Hindlimb muscle (tissue), 1 donor: Measurements from ENCODE around the gene STAG3. TPM values are rescaled to one million over a fixed set of nuclear protein-coding genes. Genes with fewer than 3 reads are reported as not detected.
"Not testable (repeated sequence)": the region's sequence is repeated elsewhere in the genome, so short reads cannot be mapped to it uniquely, and the experiment has no call there.

Source experiments
- DNase-seq: peaks from one replicate; pipeline ENCODE4 v3.0.0-alpha.2; 2013
- polyA plus RNA-seq: library from polyadenylated mRNA; unstranded; fragments of 120-200 nt; gene quantifications from one replicate; pipeline ENCODE4 v1.2.1, GENCODE V29; 2013; ENCODE audit not compliant: insufficient read length

The STAG3 gene
- polyA plus RNA-seq, 1 donor, result 25.7 TPM

DNA sequence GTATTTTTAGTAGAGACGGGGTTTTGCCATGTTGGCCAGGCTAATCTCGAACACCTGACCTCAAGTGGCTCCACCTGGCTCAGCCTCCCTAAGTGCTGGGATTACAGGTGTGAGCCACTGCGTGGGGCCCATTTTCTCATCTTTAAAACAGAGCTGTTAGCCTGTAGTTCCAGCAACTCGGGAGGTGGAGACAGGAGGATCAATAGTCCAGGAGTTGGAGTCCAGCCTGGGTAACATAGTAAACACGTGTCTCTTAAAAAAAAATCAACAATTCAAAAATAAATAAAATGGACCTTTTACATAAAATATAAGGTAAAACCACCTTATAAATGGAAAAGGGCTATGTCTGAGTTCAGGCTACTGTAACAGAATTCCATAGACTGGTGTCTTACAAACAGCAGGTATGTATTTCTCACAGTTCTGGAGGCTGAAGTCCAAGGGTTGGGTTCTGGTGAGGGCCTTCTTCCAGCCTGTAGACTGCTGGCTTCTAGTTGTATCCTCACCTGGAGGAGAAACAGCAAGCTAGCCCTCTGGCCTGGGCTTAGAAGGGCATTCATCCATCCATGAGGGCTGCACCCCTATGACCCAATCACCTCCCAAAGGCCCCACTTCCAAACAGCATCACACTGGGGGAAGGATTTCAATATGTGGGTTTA, 35.0 kb downstream of the STAG3 start:
- no peak for DNase-seq

DNA sequence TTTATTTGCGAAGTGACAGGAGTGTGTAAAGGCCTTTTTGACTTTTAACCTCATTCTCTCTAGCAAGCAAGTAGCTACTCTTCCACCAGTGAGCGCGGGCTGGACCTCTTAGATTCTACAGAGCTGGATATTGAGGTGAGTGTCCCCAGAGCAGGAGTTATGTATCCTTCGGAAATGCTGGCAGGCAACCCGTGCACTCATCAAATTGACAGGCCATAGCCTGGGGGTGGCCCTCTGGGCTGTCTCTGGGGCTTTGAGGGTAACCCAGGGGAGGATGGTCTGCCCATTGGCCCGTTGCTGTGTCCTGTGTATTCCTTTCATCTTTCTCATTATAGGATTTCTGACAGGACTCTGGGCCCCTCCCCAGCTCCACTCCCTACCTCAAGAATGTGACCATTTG, 36.0 kb downstream of the STAG3 start:
- no peak for DNase-seq

DNA sequence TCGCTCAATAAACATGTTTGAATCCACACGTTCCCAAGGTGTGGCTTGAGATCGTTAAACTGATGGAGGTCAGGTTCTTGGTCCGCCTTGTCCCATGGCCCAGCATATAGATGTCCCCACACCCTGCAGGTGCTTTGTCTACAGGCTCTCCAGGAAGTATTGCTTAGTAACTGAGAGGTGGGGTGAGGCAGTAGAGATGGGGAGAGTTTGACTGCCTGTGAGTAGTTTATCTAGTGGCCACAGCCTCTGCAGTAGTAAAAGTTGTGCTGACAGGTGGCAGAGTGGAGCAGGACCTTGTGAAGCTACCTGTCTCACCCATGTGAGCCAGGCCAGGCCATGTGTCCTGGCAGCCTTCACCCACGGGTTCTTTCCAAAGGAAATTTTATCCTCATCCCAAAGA, 36.6 kb downstream of the STAG3 start:
- not testable (repeated sequence) for DNase-seq

DNA sequence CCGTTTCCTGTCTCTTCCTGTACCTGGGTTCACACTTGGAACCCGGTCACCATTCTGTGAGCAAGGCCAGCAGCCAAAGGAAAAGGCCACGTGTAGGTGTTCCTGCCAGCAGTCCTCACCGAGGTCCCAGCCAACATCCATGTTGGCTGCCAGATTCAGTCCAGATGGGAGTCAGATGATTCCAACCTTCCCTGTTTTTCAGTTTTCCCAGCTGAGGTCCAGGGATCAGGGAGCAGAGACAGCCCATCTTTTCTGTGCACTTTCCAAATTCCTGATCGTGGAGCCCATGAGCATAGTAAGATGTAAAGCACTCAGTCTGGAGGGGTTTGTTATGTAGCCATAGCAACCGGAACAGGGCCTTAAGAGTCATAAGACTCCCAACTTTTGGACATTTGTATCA, 38.2 kb downstream of the STAG3 start:
- DNase-seq, result peak; percentile 89

DNA sequence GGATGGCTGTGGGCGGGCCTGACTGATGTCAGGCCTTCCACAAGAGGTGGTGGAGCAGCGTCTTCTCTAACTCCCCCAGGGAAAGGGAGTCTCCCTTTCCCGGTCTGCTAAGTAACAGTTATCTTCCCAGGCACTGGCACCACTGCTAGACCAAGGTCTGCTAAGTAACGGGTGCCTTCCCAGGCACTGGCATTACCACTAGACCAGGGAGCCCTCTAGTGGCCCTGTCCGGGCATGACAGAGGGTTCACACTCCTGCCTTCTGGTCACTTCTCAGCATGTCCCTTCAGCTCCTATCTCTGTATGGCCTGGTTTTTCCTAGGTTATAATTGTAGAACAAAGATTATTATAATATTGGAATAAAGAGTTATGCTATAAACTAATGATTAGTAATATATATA, 40.2 kb downstream of the STAG3 start:
- DNase-seq, result not testable (repeated sequence)

DNA sequence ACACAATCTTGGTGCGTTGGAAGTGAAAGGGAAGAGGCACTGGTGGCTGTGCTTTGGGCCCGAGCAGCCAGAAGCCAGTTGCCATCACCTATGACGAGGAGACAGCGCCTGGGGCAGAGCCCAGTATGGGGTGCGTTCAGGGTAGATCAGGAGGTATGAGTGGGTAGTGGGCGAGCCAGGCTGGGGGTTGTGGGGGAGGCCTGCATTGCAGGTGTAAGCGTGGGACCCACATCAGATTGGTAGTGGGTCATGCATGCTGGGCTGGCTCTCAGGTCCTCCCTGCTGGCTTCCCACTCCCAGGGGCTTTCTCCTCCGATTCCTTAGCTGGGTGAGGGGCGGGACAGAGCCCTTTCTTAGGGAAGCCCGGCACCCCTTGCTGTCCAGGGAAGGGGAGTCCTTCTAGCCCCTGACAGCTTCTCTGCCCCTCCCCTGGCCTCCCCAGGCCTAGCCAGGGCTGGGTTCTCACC, 41.6 kb downstream of the STAG3 start:
- DNase-seq, result no peak

DNA sequence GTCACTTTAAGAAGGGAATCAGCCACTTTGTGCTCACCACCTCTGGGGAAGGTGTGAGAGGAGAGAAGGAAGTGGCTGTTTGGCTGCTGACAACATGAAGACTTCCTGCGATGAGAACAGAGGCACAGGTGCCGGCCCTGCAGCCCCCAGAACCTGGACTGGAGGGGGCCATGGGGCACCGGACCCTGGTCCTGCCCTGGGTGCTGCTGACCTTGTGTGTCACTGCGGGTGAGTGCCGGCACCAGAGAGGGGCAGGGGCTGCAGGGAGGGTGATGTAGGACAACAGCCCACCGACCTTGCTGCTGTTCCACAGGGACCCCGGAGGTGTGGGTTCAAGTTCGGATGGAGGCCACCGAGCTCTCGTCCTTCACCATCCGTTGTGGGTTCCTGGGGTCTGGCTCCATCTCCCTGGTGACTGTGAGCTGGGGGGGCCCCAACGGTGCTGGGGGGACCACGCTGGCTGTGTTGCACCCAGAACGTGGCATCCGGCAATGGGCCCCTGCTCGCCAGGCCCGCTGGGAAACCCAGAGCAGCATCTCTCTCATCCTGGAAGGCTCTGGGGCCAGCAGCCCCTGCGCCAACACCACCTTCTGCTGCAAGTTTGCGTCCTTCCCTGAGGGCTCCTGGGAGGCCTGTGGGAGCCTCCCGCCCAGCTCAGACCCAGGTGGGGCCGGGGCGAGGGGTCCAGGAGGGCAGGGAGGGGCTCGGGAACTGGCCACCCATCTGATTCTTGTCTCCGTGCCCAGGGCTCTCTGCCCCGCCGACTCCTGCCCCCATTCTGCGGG, 42.3 kb downstream of the STAG3 start, which contains the start of gene PVRIG:
TSS of gene PVRIG (plus strand) at position 149 of the 785 bp plus-strand sequence. CDS start at position 171, 22 bp downstream.
- DNase-seq, result not testable (repeated sequence)

DNA sequence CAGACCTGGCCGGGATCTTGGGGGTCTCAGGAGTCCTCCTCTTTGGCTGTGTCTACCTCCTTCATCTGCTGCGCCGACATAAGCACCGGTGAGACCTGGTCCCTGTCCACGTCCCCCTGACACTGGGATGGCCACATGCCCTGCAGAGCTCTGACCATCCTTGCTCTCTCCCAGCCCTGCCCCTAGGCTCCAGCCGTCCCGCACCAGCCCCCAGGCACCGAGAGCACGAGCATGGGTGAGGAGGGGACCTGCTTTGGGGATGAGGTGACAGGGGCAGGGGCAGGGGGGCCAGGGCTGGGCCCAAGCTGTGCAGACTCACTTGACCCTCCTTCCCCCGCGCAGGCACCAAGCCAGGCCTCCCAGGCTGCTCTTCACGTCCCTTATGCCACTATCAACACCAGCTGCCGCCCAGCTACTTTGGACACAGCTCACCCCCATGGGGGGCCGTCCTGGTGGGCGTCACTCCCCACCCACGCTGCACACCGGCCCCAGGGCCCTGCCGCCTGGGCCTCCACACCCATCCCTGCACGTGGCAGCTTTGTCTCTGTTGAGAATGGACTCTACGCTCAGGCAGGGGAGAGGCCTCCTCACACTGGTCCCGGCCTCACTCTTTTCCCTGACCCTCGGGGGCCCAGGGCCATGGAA, 43.0 kb downstream of the STAG3 start:
- DNase-seq, result no peak

DNA sequence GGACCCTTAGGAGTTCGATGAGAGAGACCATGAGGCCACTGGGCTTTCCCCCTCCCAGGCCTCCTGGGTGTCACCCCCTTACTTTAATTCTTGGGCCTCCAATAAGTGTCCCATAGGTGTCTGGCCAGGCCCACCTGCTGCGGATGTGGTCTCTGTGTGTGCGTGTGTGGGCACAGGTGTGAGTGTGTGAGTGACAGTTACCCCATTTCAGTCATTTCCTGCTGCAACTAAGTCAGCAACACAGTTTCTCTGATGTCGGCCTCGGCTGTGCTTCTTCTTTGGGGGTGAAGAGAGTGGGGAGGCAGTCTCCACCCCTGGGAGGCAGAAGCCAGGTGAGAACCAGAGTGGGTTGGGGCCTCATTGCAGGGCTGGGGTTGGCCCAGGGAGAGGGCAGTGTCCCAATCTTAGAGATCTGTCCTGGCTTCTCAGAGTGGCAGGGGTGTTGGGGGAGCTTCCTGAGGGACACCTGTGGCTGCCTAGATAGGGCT, 43.6 kb downstream of the STAG3 start:
- no peak for DNase-seq

DNA sequence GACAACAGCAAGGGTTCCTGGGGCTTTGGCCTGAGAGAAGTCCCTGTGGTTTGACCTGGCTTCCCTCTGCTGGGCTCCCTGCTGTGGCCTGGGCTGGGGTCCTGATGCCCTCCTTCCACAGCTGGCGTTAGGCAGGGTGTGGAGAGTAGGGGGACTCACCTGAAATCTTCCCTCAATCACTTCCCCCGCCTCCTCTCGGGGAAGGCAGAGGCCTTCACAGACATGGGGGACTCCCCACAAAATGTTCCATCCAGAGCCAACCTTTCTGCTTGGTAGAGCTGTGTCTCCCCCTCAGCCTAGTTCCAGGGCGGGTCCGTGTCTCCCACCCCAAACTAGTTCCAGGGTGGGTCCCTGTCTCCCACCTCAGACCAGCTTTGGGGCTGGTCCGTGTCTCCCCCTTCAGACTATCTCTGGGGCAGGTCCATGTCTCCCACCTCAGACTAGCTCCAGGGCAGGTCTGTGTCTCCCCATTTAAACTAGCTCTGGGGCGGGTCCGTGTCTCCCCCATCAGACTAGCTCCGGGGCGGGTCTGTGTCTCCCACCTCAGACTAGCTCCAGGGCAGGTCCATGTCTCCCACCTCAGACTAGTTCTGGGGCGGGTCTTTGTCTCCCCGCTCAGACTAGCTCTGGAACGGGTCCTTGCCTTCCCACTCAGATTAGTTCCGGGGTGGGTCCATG, 44.2 kb downstream of the STAG3 start:
- no peak for DNase-seq

DNA sequence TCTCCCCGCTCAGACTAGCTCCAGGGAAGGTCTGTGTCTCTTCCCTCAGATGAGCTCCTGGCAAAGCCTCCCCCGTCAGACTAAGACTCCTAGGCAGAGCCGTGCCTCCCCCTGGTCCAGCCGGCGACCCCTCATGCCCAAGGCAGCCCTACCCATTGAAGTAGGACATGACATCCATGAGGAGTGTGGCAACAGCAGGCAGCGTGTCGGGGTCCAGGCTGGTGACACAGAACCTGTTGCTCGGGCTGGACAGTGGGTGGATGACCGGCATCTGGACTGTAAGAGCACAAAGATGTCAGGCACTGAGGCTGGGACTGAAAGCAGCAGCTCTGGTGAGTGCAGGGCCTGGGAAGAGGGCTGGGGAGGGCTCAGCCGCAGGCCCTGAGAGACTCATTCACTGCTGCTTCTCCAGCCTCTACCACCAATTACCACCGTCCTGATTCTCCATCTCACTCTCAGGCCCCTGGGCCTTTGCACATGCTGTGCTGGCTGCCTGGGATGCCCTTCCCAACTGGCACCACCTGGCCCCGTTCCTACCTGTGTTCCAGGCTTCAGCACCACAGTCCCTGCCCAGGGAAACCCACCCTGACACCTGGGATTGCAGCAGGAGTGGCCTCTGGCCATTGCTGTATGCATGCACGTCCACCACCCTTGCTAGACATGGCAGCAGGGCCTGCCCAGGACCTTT, 44.9 kb downstream of the STAG3 start:
- DNase-seq, result no peak

DNA sequence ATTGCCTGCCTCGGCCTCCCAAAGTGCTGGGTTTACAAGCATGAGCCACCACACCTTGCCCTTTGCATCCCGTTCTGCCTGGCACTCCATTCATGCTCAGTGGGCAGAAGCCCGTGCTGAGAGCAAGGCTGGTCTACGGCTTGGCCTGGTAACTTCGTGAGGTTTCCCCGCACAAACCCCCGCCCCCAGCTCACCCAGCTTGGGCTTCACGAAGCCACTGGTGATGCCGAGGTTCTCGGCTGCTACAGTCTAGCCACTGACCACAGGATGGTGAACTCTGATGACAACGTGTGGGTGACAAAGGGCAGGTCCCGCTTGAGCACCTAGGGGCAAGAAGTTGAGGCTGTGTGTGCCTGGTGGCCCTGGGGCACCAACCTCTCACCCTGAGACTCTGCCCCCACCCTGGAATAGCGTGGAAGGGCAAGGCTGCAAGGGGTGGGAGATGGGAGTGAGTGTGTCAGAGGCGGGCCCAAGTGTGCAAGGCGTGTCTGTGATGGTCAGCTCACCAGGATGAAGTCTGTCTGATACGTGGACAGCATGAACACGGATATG, 45.7 kb downstream of the STAG3 start:
- DNase-seq, result not testable (repeated sequence)

DNA sequence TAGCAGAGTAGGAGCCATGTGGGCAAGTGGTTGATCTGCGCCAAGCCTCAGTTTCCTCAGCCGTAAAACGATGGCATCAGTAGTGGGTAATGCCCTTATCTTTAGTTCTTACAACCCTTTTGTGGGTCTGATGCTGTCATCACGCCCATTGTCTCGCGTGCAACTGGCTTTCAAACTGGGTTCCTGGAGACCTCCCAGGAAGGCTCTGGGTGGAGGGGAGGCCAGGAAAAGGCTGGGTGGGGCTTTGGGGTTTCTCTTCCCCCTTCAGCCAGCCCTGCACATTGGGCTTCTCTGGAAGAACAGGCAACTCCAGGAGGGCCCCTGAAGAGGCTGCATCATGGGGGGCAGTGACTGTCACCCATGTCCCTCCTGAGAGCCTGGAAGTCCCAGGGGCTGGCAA, 47.2 kb downstream of the STAG3 start:
- DNase-seq, result not testable (repeated sequence)

DNA sequence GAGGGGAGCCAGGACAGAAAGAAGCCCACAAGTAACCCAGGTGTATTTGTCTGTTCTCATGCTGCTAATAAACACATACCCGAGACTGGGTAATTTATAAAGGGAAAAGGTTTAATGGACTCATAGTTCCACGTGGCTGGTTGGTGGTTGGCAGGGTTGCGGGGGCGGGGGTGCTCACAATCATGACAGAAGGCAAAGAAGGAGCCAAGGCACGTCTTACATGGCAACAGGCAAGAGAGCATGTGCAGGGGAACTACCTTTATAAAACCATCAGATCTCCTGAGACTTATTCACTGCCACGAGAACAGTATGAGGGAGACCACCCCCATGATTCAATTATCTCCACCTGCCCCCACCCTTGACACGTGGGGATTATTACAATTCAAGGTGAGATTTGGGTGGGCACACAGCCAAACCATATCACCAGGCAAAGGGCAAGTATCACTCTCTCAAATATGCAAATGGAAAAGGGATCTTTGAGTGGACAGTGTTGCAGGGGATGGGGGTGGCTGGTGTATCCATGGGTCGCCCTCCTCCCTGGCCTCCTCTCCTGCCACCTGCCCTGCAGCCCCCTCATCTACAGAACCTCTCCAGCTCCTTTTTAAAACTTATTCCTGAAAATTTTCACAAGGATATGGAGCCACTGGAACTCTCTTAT, 57.1 kb downstream of the STAG3 start:
- not testable (repeated sequence) for DNase-seq

DNA sequence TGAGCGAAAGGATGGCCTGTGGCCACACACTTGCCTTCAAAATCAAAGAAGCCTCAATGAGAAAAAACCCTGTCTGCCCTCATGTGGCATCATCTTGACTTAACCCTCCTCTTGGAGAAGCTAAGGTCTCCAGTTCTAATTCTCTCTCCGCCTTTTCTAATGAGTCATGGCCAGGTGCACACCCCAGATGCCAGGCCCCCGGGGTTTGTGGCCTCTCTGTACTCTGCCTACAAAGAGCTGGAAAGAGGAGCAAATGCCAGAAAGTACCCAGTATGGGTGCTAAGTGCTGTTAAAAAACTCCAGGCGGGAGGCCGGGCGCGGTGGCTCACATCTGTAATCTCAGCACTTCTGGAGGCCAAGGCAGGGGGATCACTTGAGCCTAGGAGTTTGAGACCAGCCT, 62.3 kb downstream of the STAG3 start:
- not testable (repeated sequence) for DNase-seq

DNA sequence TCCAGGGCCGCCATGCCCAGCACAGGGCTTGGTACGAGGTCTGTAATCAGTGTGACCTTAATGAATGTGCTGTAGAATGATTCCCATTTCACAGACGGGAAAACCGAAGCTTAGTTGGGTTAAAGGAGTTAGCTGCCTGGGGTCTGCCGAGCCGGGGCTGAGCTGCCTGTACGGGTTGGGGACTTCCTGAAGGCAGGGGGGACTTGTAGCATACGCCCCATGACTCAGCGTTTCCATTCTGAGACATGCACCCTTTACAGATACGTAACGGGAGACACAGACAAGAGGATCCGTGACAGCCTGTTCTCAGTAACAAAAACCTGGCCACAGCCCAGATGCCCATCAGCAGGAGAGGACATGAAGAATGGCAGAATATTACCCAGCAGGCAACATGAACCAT, 65.7 kb downstream of the STAG3 start:
- not testable (repeated sequence) for DNase-seq

DNA sequence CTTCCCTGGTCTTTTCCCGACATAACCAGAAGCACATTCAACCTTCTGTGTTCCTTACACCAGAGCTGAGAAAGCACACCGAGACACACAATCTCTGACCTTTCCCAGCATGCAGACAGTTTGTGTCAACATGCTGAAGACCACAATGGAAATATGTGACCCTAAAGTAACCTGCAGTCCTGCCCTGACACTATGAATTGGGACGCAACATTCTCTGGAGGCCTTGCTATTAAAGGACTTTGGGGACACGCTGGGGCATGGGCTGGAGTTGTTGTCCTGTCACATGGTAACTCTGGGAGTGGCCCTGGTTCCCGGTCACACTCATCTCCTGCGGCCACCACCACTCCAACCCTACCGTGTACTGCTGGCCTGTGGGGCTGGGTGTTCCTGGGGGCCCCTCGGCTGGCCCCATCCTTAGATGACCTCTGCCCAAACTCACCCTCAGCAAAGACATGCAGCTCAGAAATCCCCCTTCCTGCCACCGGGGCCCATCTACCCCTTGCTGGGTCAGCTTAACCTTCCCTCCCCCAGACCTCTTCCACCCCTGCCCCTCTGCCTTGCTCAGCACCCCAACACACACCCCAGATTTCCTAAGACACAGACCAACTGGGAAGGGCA, 67.4 kb downstream of the STAG3 start:
- DNase-seq, result not testable (repeated sequence)

DNA sequence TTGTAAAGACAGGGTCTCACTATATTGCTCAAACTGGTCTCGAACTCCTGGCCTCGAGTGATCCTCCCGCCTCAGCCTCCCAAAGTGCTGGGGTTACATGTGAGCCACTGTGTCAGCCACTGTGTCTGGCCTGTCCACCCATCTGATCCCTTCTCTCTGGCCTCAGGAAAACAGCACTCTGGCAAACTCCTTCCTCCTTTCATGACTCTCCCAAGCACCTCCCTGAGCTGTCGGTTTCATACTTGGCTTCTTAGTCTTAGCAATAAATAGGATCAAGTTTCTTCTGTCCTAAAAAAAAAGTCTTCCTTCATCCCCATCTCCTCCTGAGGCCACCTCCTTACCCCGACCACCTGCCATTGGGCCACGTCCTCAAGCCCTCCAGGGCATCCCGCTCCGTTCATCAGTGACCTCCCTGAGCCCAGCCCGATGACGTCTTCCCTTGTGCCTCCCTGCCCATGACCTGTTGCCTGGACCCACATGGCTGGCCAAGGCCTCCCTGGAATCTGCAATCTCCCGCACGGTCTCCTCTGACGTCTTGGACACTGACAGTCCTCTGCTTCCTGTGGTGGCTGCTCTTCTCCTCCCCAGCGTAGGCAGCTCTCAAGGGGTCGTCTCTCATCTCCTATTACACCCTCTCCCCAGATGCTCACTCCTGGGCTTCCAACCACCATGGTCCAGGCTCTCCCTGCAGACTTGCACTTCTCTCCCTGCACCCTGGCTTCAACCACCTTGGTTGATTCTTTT, 68.6 kb downstream of the STAG3 start:
- not testable (repeated sequence) for DNase-seq

DNA sequence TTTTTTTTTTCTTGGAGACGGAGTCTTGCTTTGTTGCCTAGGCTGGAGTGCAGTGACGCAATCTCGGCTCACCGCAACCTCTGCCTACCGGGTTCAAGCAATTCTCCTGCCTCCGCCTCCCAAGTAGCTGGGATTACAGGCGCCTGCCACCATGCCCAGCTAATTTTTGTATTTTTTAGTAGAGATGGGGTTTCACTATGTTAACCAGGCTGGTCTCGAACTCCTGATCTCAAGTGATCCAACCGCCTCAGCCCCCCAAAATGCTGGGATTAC, 69.1 kb downstream of the STAG3 start:
- not testable (repeated sequence) for DNase-seq

DNA sequence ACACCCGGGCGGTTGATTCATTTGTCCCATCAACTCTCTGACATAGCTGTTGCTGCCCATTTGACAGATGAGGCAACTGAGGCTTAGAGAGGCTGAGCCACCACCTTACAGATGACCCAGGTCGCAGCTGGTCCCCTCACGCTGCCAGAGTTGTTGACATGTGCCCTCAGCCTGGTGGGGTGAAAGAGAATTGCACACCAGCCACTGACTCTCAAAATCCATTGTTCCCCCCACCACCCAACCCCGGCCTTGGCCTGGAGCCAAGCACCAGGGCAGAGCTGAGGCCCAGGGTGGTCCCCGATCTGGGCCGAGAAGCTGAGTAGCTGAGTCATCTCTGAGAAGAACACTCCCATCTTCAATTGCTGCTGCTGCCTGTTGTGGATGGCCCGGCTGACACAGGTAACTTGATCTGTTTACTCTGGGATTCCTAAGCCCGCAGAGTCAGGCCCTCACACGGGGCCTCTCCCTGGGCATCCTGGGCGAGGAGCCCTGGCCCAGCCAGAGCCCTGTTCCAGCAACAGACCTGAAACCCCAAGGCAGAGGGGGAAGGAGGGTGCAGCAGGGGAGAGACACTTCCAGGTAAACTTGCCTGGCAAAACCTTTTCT, 69.5 kb downstream of the STAG3 start:
- DNase-seq, result no peak
